A673 (cell line): ENCODE results near the gene NEK9.

Experiments used
- CTCF ChIP-seq: fragments of 300-800, 200-600 bp; sonication (generic); conservative IDR thresholded peaks from 2 replicates; pipeline ENCODE4 v1.5.1; 2017; ENCODE audit warnings: low read depth, mild to moderate bottlenecking, antibody characterized with exemption, low read length, moderate library complexity, mixed read lengths
- EZH2 ChIP-seq: fragments of 200-600 bp; sonication (generic); IDR thresholded peaks from 2 replicates; pipeline ENCODE4 v1.6.1; 2017; ENCODE audit warnings: borderline replicate concordance, low read depth, mild to moderate bottlenecking, mixed read lengths, antibody characterized with exemption, low read length; ENCODE audit not compliant: poor library complexity, severe bottlenecking

GRCh38 chr14:75164809-75165208, 38.0 kb upstream of the NEK9 start:
- no peak for TF ChIP-seq CTCF
- no peak for TF ChIP-seq EZH2
